Effector memory CD4-positive, alpha-beta T cell (primary cell): ENCODE results near the gene SCUBE1.
A peak's percentile ranks its signal among the peaks of the same experiment; 100 is the strongest.

Experiments
- DNase-seq, 3 donors: peaks; one replicate each; pipeline ENCODE4 v3.0.0-alpha.2; 2020
- H3K27ac ChIP-seq: 2 replicates; pipeline ENCODE4 v1.7.0; 2013; ENCODE audit warnings: mild to moderate bottlenecking, low read length, moderate library complexity; ENCODE audit not compliant: insufficient read depth, poor library complexity, severe bottlenecking
- H3K27me3 ChIP-seq: replicated peaks from 2 replicates; pipeline ENCODE4 v1.7.0; 2013; ENCODE audit warnings: mild to moderate bottlenecking, low read length; ENCODE audit not compliant: insufficient read depth, control insufficient read depth, poor library complexity, severe bottlenecking
- H3K36me3 ChIP-seq: 2 replicates; pipeline ENCODE4 v1.7.0; 2013; ENCODE audit warnings: mild to moderate bottlenecking, low read length, moderate library complexity; ENCODE audit not compliant: control insufficient read depth, insufficient read depth
- H3K4me1 ChIP-seq: 2 replicates; pipeline ENCODE4 v1.7.0; 2013; ENCODE audit warnings: low read length, mild to moderate bottlenecking; ENCODE audit not compliant: control insufficient read depth, insufficient read depth, poor library complexity, severe bottlenecking
- H3K4me3 ChIP-seq: 2 replicates; pipeline ENCODE4 v1.7.0; 2013; ENCODE audit warnings: low read length, low read depth, mild to moderate bottlenecking; ENCODE audit not compliant: insufficient read depth, poor library complexity, severe bottlenecking
- H3K9me3 ChIP-seq: 2 replicates; pipeline ENCODE4 v1.7.0; 2013; ENCODE audit warnings: mild to moderate bottlenecking, low read length, moderate library complexity; ENCODE audit not compliant: control insufficient read depth

SCUBE1 gene

DNA sequence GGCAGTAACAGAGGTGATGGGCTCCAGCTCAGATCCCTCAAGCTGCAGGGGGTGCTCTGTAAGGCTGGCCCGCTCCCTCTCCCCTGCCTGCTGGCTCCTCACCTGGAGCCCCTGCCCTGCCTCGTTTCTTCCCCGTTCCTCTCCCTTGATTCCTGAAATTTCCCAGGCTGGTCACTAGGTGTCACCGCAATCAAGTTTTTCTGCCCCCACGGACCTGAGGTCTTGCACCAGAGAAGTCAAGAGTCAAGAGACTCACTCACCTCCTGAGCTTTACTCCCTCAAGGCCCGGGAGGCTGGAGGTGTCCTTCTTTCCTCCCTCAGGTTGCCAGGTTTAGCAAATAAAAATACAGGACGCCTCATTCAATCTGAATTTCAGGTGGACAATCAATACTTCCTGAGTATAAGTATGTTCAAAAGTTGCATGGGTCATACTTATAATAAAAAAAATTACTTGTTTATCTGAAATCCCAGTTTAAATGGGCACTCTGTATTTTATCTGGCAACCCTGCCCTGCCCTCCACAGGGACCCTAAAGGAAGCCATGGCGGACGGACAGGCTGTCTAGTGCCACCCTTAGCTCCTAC, 69.2 kb downstream of the SCUBE1 start:
- H3K27me3 ChIP-seq, result no peaks in the 10 kb centered on the region
- no peak overlapping the region for H3K27ac ChIP-seq
- no peak overlapping the region for H3K4me3 ChIP-seq
- no peaks in the 10 kb centered on the region for H3K36me3 ChIP-seq
- peak; percentile 8 to 16 (median 9) for DNase-seq
- no peaks in the 10 kb centered on the region for H3K4me1 ChIP-seq
- H3K9me3 ChIP-seq, result no peaks in the 10 kb centered on the region

DNA sequence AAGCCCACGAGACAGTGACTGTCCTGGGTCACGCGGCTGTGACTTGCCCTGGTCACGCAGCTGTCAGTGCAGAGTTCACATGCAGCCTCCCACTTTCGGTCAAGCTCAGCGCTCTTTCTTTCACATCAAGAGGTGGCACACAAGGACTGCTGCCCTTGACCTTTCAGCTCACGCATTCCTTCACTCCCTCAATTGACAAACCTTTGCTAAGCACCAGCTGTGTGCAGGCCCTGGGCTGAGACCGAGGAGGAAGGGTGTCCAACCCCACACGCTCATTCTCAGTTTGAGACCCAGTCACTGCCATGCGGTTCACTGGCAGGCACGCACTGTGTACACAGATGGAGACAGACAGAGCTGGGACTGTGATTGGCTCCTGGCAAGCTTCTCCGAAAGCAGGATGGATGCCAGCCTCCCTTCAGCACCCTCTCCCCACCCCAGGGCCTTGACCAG, 70.3 kb downstream of the SCUBE1 start:
- Histone ChIP-seq H3K27ac (no peak overlapping the region), H3K4me3 (no peak overlapping the region), H3K4me1 (no peaks in the 10 kb centered on the region), H3K9me3 (no peaks in the 10 kb centered on the region), H3K27me3 (no peaks in the 10 kb centered on the region), H3K36me3 (no peaks in the 10 kb centered on the region)
- no peak for DNase-seq

DNA sequence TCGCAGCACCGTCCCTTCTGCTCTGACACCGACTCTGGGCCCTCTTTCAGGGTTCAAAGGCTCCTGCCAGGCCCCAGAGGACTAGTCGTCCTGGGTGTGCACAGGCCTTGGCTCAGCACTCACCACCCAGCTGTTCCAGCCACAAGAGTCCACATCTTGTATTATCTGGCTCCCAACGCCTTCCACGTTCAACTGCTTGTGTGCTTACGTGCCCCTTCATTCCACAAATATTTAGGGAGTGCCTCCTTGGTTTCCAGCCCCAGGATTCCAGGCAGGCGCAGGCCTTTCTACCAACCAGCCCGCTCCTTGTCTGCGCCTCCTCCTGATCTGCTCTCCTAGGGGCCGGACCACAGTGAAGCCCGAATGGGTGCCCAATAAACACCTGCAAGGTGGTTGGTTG, 70.9 kb downstream of the SCUBE1 start:
- H3K27ac ChIP-seq, result no peak overlapping the region
- no peaks in the 10 kb centered on the region for H3K9me3 ChIP-seq
- DNase-seq, result no peak
- no peaks in the 10 kb centered on the region for H3K27me3 ChIP-seq
- no peak overlapping the region for H3K4me3 ChIP-seq
- no peaks in the 10 kb centered on the region for H3K4me1 ChIP-seq
- H3K36me3 ChIP-seq, result no peaks in the 10 kb centered on the region

DNA sequence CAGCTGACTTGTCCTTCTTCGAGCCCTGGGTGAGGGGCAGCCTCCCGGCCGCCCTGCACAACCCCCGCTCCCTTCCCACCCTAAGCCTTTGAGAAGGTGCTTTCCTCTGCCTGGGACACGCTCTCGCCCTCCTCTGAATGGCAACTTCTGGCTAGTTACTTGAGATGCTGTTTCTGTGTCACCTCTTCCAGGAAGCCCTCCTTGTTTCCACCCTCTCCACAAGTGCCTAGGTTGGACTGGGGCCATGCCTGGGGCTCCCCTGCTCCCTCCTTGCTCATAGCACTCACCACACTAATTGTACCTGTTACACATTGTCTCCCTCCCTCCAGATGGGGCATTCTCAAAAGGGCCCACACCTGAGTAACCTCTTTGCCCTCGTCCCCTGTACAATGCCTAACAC, 72.2 kb downstream of the SCUBE1 start:
- Histone ChIP-seq H3K9me3 (no peaks in the 10 kb centered on the region), H3K36me3 (no peaks in the 10 kb centered on the region), H3K27ac (no peak overlapping the region), H3K4me3 (no peak overlapping the region), H3K4me1 (no peaks in the 10 kb centered on the region), H3K27me3 (no peaks in the 10 kb centered on the region)
- DNase-seq, result no peak

DNA sequence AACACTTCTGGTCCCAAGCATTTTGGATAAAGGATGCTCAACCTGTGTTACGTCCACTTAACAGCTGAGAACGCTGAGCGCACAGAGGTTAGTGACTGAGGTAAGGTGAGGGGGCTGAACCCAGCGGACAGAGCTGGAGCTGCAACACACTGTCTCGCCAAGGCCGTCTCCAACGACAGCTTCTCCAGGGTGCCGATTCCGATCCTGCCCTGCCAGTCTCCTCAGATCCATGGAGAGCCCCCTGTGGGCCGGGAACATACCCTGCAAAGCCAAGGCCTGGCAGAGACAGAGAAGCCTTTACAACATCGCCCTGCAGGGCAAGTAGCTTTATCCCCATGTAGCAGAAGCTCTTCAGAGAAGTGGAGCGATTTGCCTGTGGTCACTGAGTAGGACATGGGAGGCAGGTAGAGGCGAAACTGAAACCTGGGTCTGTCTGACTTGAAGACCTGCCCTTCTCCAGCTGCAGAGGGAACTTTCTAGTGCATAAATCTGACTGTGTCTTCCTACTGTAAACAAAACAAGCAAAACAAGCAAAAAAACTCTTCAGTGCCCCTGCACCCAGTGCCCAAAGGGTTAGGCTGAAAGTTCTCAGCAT, 72.8 kb downstream of the SCUBE1 start:
- Histone ChIP-seq H3K4me1 (no peaks in the 10 kb centered on the region), H3K27ac (no peak overlapping the region), H3K36me3 (no peaks in the 10 kb centered on the region), H3K4me3 (no peak overlapping the region), H3K9me3 (no peaks in the 10 kb centered on the region), H3K27me3 (no peaks in the 10 kb centered on the region)
- DNase-seq, result no peak

DNA sequence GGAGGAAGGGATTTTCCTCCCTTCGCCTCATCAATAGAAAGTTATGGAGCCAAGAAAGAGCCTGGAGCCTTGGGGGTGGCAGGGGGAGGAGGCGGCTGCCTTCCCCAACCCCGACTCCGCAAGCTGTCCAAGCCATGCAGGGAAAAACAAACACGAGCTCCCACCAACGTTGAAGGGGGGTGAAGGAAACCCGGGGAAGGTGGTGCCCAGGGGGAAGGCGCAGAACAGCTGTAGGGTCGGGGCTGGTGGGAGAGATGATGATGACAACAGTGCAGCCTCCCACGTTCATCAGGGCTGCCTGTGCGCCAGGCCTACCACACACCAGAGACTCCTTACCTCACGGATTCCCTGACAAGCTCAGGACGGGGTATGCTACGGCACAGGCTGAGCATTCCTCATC, 73.5 kb downstream of the SCUBE1 start:
- H3K4me3 ChIP-seq, result no peak overlapping the region
- H3K36me3 ChIP-seq, result no peaks in the 10 kb centered on the region
- no peaks in the 10 kb centered on the region for H3K9me3 ChIP-seq
- no peak overlapping the region for H3K27ac ChIP-seq
- DNase-seq, result no peak
- peaks cover 3% of the 10 kb centered on the region for H3K4me1 ChIP-seq
- H3K27me3 ChIP-seq, result no peaks in the 10 kb centered on the region

DNA sequence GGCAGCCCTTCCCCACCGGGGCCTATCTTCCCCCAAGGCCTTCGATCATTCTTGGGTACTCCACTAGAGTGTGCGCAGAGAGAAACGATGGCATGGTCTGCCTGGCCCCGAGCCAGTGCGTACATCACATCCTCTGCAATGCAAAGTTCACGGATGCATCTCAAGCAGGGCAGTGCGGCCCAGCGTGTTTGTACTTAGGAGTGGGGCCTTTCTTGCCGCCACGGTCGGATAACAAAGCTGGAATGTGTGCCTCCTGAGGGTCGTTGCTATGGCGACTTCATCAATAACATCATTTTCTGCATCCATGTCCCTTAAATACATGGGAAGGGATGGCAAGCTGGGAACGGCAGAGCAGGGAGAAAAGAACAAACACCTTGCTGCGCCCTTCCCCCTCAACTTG, 73.9 kb downstream of the SCUBE1 start:
- H3K9me3 ChIP-seq, result no peaks in the 10 kb centered on the region
- H3K4me1 ChIP-seq, result peaks cover 7% of the 10 kb centered on the region
- H3K27me3 ChIP-seq, result no peaks in the 10 kb centered on the region
- no peak for DNase-seq
- no peak overlapping the region for H3K27ac ChIP-seq
- no peak overlapping the region for H3K4me3 ChIP-seq
- no peaks in the 10 kb centered on the region for H3K36me3 ChIP-seq

DNA sequence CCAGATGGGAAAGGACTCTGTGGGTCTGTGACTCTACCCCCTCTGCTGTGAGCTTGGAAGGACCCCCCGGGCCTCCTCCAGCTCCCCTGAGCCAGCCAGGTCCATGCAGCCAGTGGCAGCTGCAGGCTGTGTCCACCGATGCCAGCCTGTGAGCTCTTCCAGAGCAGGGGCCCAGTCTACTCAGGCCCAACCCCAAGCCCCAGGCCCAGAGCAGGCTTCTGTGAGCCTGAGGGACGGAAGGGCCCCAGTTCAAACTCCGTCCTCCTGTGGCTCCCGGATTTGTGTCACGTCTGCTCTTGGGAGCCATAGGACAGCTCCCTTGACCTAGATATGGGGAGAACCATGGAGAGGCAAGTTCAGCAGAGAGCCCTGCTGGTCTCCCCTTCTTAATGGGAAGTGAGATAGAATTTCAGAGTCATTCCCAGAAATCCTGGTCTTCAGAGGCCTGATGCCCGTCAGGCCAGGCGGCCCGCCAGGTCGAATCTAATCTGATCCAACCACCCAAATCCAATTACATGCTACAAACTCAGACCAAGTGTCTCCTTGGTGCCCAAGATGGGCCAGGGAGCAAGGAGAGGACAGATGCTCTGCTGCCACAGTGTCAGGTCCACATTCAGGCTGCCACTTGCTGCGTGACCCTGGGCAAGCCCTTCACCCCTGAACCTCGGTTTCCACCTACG, 75.1 kb downstream of the SCUBE1 start:
- DNase-seq, result no peak
- Histone ChIP-seq H3K36me3 (no peaks in the 10 kb centered on the region), H3K4me3 (no peak overlapping the region), H3K9me3 (no peaks in the 10 kb centered on the region), H3K4me1 (peaks cover 18% of the 10 kb centered on the region), H3K27ac (no peak overlapping the region), H3K27me3 (no peaks in the 10 kb centered on the region)

DNA sequence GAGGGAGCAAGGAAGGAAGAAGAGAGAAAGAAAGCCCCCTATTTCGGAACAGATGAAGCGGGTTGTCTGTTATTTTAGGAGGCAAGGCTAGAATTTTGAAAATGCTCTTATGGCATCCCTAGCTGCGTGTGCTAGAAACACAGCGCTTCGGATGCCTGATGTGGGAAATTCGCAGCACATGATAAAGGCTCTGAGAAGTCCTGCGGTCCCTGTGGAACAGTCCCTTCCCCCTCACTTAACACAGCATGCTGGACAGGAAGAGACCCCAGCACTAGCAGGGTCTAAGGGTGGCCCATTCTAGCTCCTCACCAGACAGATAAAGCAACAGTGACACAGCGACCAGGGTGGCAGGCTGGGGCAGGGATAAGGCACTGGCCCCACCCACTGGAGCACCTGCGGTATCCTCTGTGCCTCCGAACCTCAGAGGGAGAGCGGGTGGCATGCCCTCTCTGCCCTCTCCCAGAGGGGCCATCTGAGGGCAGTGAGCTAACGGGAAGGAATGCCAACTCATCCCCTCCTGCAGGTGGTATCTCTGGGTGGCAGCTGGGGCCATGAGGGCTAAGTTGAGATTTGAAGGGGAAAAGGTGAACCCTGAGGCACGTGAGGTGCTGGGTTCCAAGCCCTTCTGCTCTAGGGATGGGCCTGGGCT, 75.7 kb downstream of the SCUBE1 start:
- Histone ChIP-seq H3K27me3 (no peaks in the 10 kb centered on the region), H3K9me3 (no peaks in the 10 kb centered on the region), H3K36me3 (no peaks in the 10 kb centered on the region), H3K4me1 (peaks cover 24% of the 10 kb centered on the region), H3K27ac (no peak overlapping the region), H3K4me3 (no peak overlapping the region)
- no peak for DNase-seq

DNA sequence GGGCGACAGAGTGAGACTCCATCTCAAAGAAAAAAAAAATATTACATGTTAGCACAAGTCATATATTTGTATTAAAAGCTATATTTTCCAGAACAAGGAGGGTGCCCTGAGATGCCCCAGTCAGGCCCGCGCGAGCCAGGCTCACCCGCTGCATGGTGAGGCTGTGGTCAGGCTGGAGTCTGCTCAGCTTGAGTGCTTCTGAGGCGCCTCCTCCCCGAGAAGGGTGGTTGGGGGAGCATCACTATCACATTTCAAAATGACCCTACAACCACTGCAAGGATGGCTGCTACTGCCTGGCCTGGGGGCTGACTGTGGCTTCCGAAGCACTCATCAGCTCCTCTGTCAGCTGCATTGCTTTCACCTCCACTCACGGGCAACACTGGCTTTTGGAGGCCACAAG, 77.1 kb downstream of the SCUBE1 start:
- DNase-seq, result no peak
- no peaks in the 10 kb centered on the region for H3K27me3 ChIP-seq
- no peaks in the 10 kb centered on the region for H3K9me3 ChIP-seq
- no peak overlapping the region for H3K27ac ChIP-seq
- no peaks in the 10 kb centered on the region for H3K36me3 ChIP-seq
- H3K4me3 ChIP-seq, result no peak overlapping the region
- peaks cover 24% of the 10 kb centered on the region for H3K4me1 ChIP-seq
